ENCODE results near the gene INTS3. TPM values are rescaled to one million over a fixed set of nuclear protein-coding genes. Genes with fewer than 3 reads are reported as not detected.

Gene INTS3
- total RNA-seq, 1 donor from 2014 or later, result 35.2 TPM

- intact Hi-C loops (cut with DNase I), result no loop called here
- DNase-seq (ENCODE audit: low spot score), result no peak
Observed at GRCh38 chr1:153790966-153791647, 63.3 kb downstream of the INTS3 start.

DNA sequence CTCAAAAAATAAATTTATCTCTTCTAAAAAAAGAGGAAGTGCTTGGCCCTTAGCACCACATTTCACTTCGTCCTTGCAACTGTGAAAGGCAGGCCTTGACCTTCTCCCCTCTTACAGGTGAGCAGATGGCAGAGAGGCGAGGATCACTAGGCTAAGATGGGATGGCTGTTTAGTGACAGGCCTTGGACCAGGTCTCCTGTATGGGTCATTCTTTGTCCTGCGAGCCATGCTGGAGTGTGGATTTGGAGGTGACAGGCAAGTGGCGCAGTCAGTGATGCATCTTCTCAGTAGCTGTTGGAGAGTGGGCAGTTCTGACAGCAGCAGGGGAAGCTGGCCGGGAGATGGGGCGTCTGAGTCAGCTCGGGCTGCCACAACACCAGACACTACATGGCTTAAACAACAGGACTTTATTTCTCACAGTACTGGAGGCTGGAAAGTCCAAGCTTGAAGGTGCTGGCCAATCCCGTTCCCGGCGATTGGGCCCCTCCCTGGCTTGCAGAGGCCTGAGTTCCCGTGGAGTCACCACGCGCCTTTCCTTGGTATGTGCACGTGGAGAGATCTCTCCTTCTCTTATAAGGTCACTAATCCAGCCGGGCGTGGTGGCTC is 63.9 kb downstream of the INTS3 start:
- intact Hi-C loops (cut with DNase I), result no loop called here
- no peak for DNase-seq (ENCODE audit: low spot score)

GRCh38 chr1:153792631-153793041 is 64.8 kb downstream of the INTS3 start:
- intact Hi-C loops (cut with DNase I), result no loop called here
- no peak for DNase-seq (ENCODE audit: low spot score)

DNA sequence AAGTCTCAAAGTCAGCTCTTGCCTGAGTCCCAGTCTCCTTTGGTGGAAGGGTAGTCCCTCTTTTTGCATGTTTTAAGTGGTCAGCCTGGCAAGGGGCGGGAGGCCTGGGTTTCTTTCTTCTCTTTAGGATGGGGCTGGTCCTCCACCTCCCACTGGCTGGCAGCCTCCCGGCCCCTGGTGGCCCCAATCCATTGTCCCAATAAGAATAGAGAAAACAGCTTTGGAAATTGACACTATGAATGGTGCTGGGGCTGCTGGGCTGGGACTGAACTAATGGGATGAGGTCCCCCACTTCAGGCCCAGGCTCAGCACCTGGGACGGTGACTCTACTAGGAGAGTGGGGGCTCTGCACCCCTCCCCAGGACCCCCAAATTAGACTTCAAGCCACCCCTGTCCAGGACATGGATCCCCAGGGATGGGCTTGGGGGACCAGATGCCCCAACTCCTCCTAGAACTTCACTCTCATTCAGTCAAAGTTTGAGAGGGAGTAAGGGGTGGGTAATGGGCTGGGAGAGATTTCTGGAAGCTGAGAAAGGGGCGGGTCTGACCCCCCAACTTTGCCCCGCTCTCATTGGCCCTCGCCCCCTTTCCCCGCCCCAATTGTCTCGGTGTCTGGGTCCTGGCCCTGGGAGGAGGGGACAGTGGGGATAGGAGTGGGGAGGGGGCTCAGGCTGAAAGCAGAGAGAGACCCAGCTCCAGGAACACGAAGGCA is 65.6 kb downstream of the INTS3 start:
- peak; percentile 22 for DNase-seq (ENCODE audit: low spot score)
- intact Hi-C loops (cut with DNase I), result no loop called here

GRCh38 chr1:153793973-153794615 is 66.2 kb downstream of the INTS3 start:
- intact Hi-C loops (cut with DNase I), result no loop called here
- DNase-seq (ENCODE audit: low spot score), result no peak

- DNase-seq (ENCODE audit: low spot score), result peak; percentile 46
- intact Hi-C loops (cut with DNase I), result no loop called here
Observed at GRCh38 chr1:153794624-153795329, 66.9 kb downstream of the INTS3 start.

- intact Hi-C loops (cut with DNase I), result no loop called here
- DNase-seq (ENCODE audit: low spot score), result peak; percentile 66
Observed at GRCh38 chr1:153795330-153795837, 67.5 kb downstream of the INTS3 start.

- intact Hi-C loops (cut with DNase I), result loop anchor here (2.0 kb wide), 1 partner anchor 151 kb away; the partner anchor contains the start of gene DENND4B
- peak; percentile 54 for DNase-seq (ENCODE audit: low spot score)
Observed at GRCh38 chr1:153795934-153796785, 68.3 kb downstream of the INTS3 start.

GRCh38 chr1:153796786-153797659 is 69.2 kb downstream of the INTS3 start:
- peak; percentile 83 for DNase-seq (ENCODE audit: low spot score)
- intact Hi-C loops (cut with DNase I), result loop anchor here (1.0 to 2.0 kb wide), 2 partner anchors 150 to 189 kb away; partner anchors contain the start of genes DENND4B and RAB13

- DNase-seq (ENCODE audit: low spot score), result peak; percentile 57
- intact Hi-C loops (cut with DNase I), result no loop called here
Observed at GRCh38 chr1:153798468-153798780, 70.6 kb downstream of the INTS3 start.

- intact Hi-C loops (cut with DNase I), result no loop called here
- peak; percentile 41 for DNase-seq (ENCODE audit: low spot score)
Observed at GRCh38 chr1:153799016-153799415, 71.2 kb downstream of the INTS3 start.

- intact Hi-C loops (cut with DNase I), result no loop called here
- DNase-seq (ENCODE audit: low spot score), result peak; percentile 64
Observed at GRCh38 chr1:153799566-153800465, 72.0 kb downstream of the INTS3 start.

DNA sequence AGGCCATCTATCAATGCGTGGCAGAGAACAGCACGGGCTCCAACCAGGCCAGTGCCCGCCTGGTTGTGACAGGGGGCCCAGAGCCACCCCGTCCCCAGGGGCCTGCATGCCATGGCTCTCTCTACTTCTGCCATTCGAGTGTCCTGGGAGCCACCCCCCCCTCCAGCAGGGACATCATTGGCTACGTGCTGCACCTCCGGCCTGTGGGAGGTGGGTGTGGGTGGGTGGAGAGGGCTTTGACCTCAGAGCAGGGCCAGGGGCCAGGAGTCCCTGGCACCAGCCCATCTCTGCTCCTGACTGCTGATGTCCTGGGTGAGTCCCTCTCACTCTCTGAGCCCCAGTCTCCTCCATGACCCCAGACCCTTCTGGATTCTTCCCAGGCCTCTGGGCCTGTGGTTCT is 72.7 kb downstream of the INTS3 start:
- intact Hi-C loops (cut with DNase I), result no loop called here
- DNase-seq (ENCODE audit: low spot score), result peak; percentile 56

GRCh38 chr1:153801028-153801625 is 73.3 kb downstream of the INTS3 start:
- DNase-seq (ENCODE audit: low spot score), result peak; percentile 43
- intact Hi-C loops (cut with DNase I), result no loop called here

- DNase-seq (ENCODE audit: low spot score), result peak; percentile 56
- intact Hi-C loops (cut with DNase I), result no loop called here
Observed at GRCh38 chr1:153801786-153802697, 74.2 kb downstream of the INTS3 start.

All from cardiac septum (tissue), 1 donor.